Fibroblast of lung (primary cell): ENCODE results near the gene SPECC1L. TPM values are rescaled to one million over a fixed set of nuclear protein-coding genes. Genes with fewer than 3 reads are reported as not detected.
"Not testable (repeated sequence)": the region's sequence is repeated elsewhere in the genome, so short reads cannot be mapped to it uniquely, and the experiment has no call there.

ENCODE experiments used
- DNase-seq, 2 donors: peaks; one replicate each; pipeline versions ENCODE4 v3.0.0 to v3.0.0-alpha.2; 2010; ENCODE audit warnings: low read depth in 2 of 2
- H2AFZ ChIP-seq: 2 replicates; pipeline ENCODE4 v1.5.1; 2012; ENCODE audit warnings: low read length, control low read depth, inconsistent platforms
- H3K27ac ChIP-seq: 2 replicates; pipeline ENCODE4 v1.5.1; 2011; ENCODE audit warnings: low read length, control low read depth; ENCODE audit not compliant: insufficient read depth
- H3K27me3 ChIP-seq: 2 replicates; pipeline ENCODE4 v1.5.1; 2011; ENCODE audit warnings: mild to moderate bottlenecking, low read length; ENCODE audit not compliant: control insufficient read depth, insufficient read depth
- H3K36me3 ChIP-seq: 2 replicates; pipeline ENCODE4 v1.5.1; 2011; ENCODE audit warnings: low read length; ENCODE audit not compliant: control insufficient read depth, insufficient read depth
- H3K4me1 ChIP-seq: 2 replicates; pipeline ENCODE4 v1.5.1; 2011; ENCODE audit warnings: low read length; ENCODE audit not compliant: control insufficient read depth, insufficient read depth; ENCODE audit errors: extremely low read depth
- H3K4me2 ChIP-seq: 2 replicates; pipeline ENCODE4 v1.5.1; 2011; ENCODE audit warnings: low read length, control low read depth; ENCODE audit not compliant: insufficient read depth; ENCODE audit errors: extremely low read depth
- H3K4me3 ChIP-seq, 4 experiments: fragments of 200-600 bp in 1 of 4; sonication (generic) in 1 of 4; replicated peaks in 1 of 4; 2 replicates each; pipeline ENCODE4 v1.5.1; 2011 to 2016; ENCODE audit warnings: low read length in 4 of 4, low read depth in 3 of 4, mild to moderate bottlenecking in 3 of 4, control low read depth in 2 of 4, inconsistent platforms in 1 of 4, mixed read lengths in 1 of 4; ENCODE audit not compliant: insufficient read depth in 1 of 4; ENCODE audit errors: control extremely low read depth in 1 of 4
- H3K79me2 ChIP-seq: 2 replicates; pipeline ENCODE4 v1.5.1; 2012; ENCODE audit warnings: mild to moderate bottlenecking, low read length, inconsistent platforms; ENCODE audit not compliant: control insufficient read depth, insufficient read depth
- H3K9ac ChIP-seq: 2 replicates; pipeline ENCODE4 v1.5.1; 2011; ENCODE audit warnings: mild to moderate bottlenecking, low read length, control low read depth; ENCODE audit not compliant: insufficient read depth
- H3K9me3 ChIP-seq: 2 replicates; pipeline ENCODE4 v1.5.1; 2012; ENCODE audit warnings: low read depth, low read length; ENCODE audit not compliant: control insufficient read depth, insufficient read depth
- H4K20me1 ChIP-seq: 2 replicates; pipeline ENCODE4 v1.5.1; 2011; ENCODE audit warnings: low read length; ENCODE audit not compliant: control insufficient read depth, insufficient read depth; ENCODE audit errors: extremely low read depth
- EZH2 ChIP-seq: IDR thresholded peaks from 2 replicates; pipeline ENCODE4 v1.5.1; 2012; ENCODE audit warnings: low read length, control low read depth, mild to moderate bottlenecking; ENCODE audit errors: missing control alignments
- polyA plus RNA-seq, 2 donors: library from polyadenylated mRNA; depleted of rRNA in 1 of 2; stranded (reverse) in 1 of 2; unstranded in 1 of 2; fragments of >200 nt; gene quantifications; 2 replicates each; pipeline ENCODE4 v1.2.1, GENCODE V29; 2011 to 2012; ENCODE audit warnings: missing spikeins in 1 of 2
- total RNA-seq: library from RNA; depleted of rRNA; stranded (reverse); fragments of >200 nt; gene quantifications from 2 replicates; pipeline ENCODE4 v1.2.1, GENCODE V29; 2014
- TF ChIP-seq, protein P1 (sequence below), 2 donors: IDR thresholded peaks in 1 of 2; conservative IDR thresholded peaks in 1 of 2; 1 replicate in 1 of 2; 2 replicates in 1 of 2; pipeline ENCODE4 v1.5.1; 2011 to 2012; ENCODE audit warnings: low read length in 2 of 2, control low read depth in 1 of 2, inconsistent platforms in 1 of 2, low read depth in 1 of 2, mild to moderate bottlenecking in 1 of 2

SPECC1L gene
- total and polyA plus RNA-seq, 2 donors (not counting 1 experiment from before 2014, with no cell fraction given), result 40.3 to 46.2 TPM

DNA sequence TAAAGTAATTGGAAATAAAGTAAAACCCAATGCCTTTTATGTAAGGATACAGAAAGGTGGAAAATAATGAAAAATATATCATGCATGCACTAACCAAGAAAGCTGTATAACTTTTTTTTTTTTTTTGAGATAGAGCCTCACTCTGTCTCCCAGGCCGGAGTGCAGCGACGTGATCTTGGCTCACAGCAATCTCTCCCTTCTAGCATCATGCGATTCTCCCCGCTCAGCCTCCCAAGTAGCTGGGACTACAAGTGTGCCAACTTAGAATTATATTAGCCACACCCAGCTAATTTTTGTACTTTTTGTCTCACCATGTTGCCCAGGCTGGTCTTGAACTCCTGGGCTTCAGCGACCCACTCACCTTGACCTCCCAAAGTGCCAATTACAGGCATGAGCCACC, 30.2 kb upstream of the SPECC1L start:
- Histone ChIP-seq H3K27me3 (no peaks in the 10 kb centered on the region), H3K36me3 (no peaks in the 10 kb centered on the region), H3K9me3 (no peaks in the 10 kb centered on the region), H3K9ac (no peak overlapping the region), H4K20me1 (no peaks in the 10 kb centered on the region), H3K4me2 (no peak overlapping the region), H2AFZ (no peak overlapping the region), H3K4me3 (no peak overlapping the region), H3K27ac (no peak overlapping the region), H3K4me1 (peaks cover 16% of the 10 kb centered on the region), H3K79me2 (no peaks in the 10 kb centered on the region)
- DNase-seq, result no peak
- TF ChIP-seq EZH2, result no peak
- TF ChIP-seq, protein P1, sequence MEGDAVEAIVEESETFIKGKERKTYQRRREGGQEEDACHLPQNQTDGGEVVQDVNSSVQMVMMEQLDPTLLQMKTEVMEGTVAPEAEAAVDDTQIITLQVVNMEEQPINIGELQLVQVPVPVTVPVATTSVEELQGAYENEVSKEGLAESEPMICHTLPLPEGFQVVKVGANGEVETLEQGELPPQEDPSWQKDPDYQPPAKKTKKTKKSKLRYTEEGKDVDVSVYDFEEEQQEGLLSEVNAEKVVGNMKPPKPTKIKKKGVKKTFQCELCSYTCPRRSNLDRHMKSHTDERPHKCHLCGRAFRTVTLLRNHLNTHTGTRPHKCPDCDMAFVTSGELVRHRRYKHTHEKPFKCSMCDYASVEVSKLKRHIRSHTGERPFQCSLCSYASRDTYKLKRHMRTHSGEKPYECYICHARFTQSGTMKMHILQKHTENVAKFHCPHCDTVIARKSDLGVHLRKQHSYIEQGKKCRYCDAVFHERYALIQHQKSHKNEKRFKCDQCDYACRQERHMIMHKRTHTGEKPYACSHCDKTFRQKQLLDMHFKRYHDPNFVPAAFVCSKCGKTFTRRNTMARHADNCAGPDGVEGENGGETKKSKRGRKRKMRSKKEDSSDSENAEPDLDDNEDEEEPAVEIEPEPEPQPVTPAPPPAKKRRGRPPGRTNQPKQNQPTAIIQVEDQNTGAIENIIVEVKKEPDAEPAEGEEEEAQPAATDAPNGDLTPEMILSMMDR (conservative IDR thresholded peaks at IDR 0.05 in 1 of 2, IDR thresholded peaks at IDR 0.05 in 1 of 2; ENCODE audit: low read depth in 1 of 2, low read length in 2 of 2), result no peak

DNA sequence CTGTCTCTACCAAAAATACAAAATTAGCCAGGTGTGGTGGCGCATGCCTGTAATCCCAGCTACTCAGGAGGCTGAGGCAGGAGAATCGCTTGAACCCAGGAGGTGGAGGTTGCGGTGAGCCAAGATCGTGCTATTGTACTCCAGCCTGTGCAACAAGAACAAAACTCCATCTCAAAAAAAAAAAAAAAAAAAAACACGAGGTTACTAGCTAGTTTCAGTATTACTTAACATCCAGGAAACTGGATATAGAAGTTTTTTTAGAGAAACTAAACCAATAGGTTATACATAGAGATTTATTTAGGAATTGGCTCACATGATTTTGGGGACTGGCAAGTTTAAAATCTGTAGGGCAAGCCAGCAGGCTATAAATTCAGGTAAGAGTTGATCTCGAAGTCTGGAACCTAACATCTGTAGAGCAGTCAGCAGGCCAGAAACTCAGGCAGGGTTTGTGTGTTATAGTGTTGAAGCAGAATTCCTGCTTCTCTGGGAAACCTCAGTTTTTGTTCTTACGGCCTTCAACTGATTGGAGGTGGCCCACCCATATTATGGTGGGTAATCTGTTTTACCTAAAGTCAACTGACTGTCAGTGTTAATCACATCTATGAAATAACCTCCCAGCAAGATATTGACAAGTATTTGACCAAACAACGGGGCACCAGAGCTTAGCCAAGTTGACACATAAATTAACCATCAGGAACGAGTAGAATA, 29.5 kb upstream of the SPECC1L start:
- not testable (repeated sequence) for H2AFZ ChIP-seq, H3K9ac ChIP-seq, H3K4me3 ChIP-seq, H3K36me3 ChIP-seq, H4K20me1 ChIP-seq, H3K27me3 ChIP-seq, H3K79me2 ChIP-seq, H3K9me3 ChIP-seq, H3K27ac ChIP-seq, H3K4me2 ChIP-seq, DNase-seq
- H3K4me1 ChIP-seq, result peaks cover 21% of the 10 kb centered on the region

DNA sequence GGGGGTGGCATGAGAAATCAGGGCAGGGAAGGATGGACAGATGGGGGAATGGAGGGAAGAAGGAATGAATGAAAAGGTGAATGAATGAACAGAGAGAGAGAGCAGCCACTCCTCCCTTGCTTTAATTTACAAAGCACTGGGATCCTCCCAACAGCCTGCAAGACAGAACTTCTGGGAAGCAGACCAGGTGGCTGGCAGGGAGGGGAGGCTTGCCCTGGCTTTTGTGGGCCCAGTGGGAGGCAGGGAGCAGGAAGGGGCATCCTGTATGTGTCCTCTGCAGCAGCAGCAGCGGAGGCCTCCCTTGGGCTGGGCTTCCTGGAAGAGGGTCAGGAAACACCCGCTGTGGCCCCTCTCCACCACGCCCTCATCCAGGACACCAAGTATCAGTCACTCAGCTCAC, 27.2 kb upstream of the SPECC1L start:
- H4K20me1 ChIP-seq, H2AFZ ChIP-seq, H3K9ac ChIP-seq, H3K9me3 ChIP-seq, H3K36me3 ChIP-seq, H3K4me2 ChIP-seq, H3K27ac ChIP-seq, H3K4me3 ChIP-seq, H3K27me3 ChIP-seq, H3K79me2 ChIP-seq: not testable (repeated sequence)
- DNase-seq, result peak in 1 of 2 donors; percentile 53
- H3K4me1 ChIP-seq, result peaks cover 26% of the 10 kb centered on the region

DNA sequence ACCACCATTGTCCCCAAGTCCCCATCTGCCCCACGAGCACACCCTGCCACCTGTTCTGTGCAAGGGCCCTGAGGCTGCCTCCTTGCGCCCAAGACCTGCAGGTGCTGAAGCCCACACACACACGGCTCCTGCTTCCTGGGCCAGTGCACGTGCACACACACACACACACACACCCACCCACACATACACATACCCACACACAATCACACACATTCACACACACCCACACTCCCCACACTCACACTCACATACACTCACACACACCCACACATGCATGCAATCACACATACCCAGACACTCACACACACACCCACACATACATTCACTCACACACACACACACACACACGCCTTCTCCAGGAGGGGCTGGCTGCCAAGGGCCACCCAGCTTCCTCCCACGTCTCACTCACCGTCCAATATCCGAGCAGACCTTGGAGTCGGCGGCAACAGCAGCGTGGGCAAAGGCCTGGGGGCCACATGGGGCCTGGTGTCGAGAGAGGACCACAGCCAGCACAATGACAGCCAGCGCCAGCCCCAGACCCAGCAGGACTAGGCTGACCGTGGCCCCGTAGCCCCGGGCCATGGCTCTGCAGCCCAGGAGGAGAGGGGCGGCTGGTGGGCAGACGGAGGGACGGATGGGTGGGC, 26.4 kb upstream of the SPECC1L start:
- Histone ChIP-seq H2AFZ (no peak overlapping the region), H3K4me3 (no peak overlapping the region), H3K9me3 (no peaks in the 10 kb centered on the region), H3K4me1 (peaks cover 26% of the 10 kb centered on the region), H4K20me1 (no peaks in the 10 kb centered on the region), H3K9ac (no peak overlapping the region), H3K27me3 (no peaks in the 10 kb centered on the region), H3K4me2 (no peak overlapping the region), H3K27ac (peak overlapping the region; percentile 27), H3K79me2 (no peaks in the 10 kb centered on the region), H3K36me3 (no peaks in the 10 kb centered on the region)
- DNase-seq, result peak; percentile 61 to 76
- no peak for TF ChIP-seq EZH2
- TF ChIP-seq, protein P1 (conservative IDR thresholded peaks at IDR 0.05 in 1 of 2, IDR thresholded peaks at IDR 0.05 in 1 of 2; ENCODE audit: low read depth in 1 of 2, low read length in 2 of 2), result no peak

DNA sequence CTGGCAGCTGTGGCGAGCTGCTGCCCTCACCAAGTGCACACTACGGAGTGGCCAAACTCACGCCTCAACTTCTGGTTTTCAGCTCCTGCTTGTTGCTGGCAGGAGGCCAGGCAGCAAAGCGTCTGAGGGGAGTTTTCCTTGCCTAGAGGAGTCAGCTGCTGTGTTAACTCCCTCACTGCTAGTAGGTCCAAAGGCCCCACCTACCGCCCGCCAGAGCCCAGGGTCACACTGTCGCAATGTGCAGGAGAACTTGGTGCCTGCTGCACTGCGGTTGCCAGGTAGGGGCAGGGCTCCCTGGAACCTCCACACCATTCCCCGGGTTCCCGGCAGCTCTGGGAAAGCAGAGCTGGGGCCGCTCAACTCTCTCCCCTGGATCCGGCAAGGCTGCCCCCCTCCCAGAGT, 25.6 kb upstream of the SPECC1L start, which contains the start of gene GGT5:
Gene GGT5, minus strand, starts transcription at position 53 of the 402 bp plus-strand sequence. CDS start 357 bp downstream, outside the sequence.
- H3K79me2 ChIP-seq, H3K4me3 ChIP-seq, H3K36me3 ChIP-seq, H2AFZ ChIP-seq, H3K4me2 ChIP-seq, H4K20me1 ChIP-seq, H3K9me3 ChIP-seq, H3K27me3 ChIP-seq, H3K9ac ChIP-seq: not testable (repeated sequence)
- Histone ChIP-seq H3K4me1 (peaks cover 26% of the 10 kb centered on the region), H3K27ac (peak within 1 kb of the TSS; percentile 72)
- peak; percentile 25 to 62 for DNase-seq
